HG03025 (cell line): Measurements from ENCODE around the gene ZSCAN5A.
"Not testable (repeated sequence)": the region's sequence is repeated elsewhere in the genome, so short reads cannot be mapped to it uniquely, and the experiment has no call there.

ENCODE experiments used
- ATAC-seq: cut with Tn5 transposase; IDR thresholded peaks from one replicate; pipeline ENCODE4 v1.9.1; 2021; ENCODE audit warnings: mild to moderate bottlenecking, moderate library complexity; ENCODE audit not compliant: unreplicated experiment, low FRiP score

Gene ZSCAN5A

GRCh38 chr19:56314381-56315076 is at the start of gene ZSCAN5A:
TSS of gene ZSCAN5A (minus strand) at chr19:56314839. CDS start at chr19:56225046, 89,793 bp downstream.
- peak; percentile 76 for ATAC-seq

GRCh38 chr19:56360841-56361240 is 46.2 kb upstream of the ZSCAN5A start:
- ATAC-seq = no peak

- ATAC-seq = no peak
Observed at GRCh38 chr19:56356944-56357343, 42.3 kb upstream of the ZSCAN5A start.

GRCh38 chr19:56355517-56355916 is 40.9 kb upstream of the ZSCAN5A start:
- ATAC-seq = no peak

GRCh38 chr19:56351208-56351607 is 36.6 kb upstream of the ZSCAN5A start:
- ATAC-seq = no peak

GRCh38 chr19:56350416-56351045 is 35.9 kb upstream of the ZSCAN5A start:
- no peak for ATAC-seq

- ATAC-seq = no peak
Observed at GRCh38 chr19:56348289-56348877, 33.7 kb upstream of the ZSCAN5A start.

- no peak for ATAC-seq
Observed at GRCh38 chr19:56347163-56347778, 32.6 kb upstream of the ZSCAN5A start.

GRCh38 chr19:56341948-56342347 is 27.3 kb upstream of the ZSCAN5A start:
- ATAC-seq = no peak

- not testable (repeated sequence) for ATAC-seq
Observed at GRCh38 chr19:56339031-56339430, 24.4 kb upstream of the ZSCAN5A start.

GRCh38 chr19:56337077-56337476 is 22.4 kb upstream of the ZSCAN5A start:
- not testable (repeated sequence) for ATAC-seq

- not testable (repeated sequence) for ATAC-seq
Observed at GRCh38 chr19:56335371-56335770, 20.7 kb upstream of the ZSCAN5A start.

GRCh38 chr19:56333506-56333905 is 18.9 kb upstream of the ZSCAN5A start:
- no peak for ATAC-seq

GRCh38 chr19:56332695-56333094 is 18.1 kb upstream of the ZSCAN5A start:
- ATAC-seq = no peak

- ATAC-seq = no peak
Observed at GRCh38 chr19:56324436-56324835, 9.8 kb upstream of the ZSCAN5A start.

- no peak for ATAC-seq
Observed at GRCh38 chr19:56321989-56322440, 7.4 kb upstream of the ZSCAN5A start.

GRCh38 chr19:56321254-56321988 is 6.8 kb upstream of the ZSCAN5A start:
- no peak for ATAC-seq

GRCh38 chr19:56319991-56320390 is 5.4 kb upstream of the ZSCAN5A start:
- no peak for ATAC-seq

- ATAC-seq = no peak
Observed at GRCh38 chr19:56317749-56318148, 3.1 kb upstream of the ZSCAN5A start.

- ATAC-seq = no peak
Observed at GRCh38 chr19:56316728-56317127, 2.1 kb upstream of the ZSCAN5A start.
